Neutrophil (primary cell): ENCODE data around the gene EXOSC6.
"Not testable (repeated sequence)": the region's sequence is repeated elsewhere in the genome, so short reads cannot be mapped to it uniquely, and the experiment has no call there.

Experiments
- H3K27ac ChIP-seq: fragments of 200-600 bp; sonication (generic); 2 replicates; pipeline ENCODE4 v1.5.1; 2016; ENCODE audit warnings: mild to moderate bottlenecking, moderate library complexity
- H3K27me3 ChIP-seq: fragments of 200-600 bp; sonication (generic); 2 replicates; pipeline ENCODE4 v1.6.0; 2016; ENCODE audit warnings: mild to moderate bottlenecking
- H3K36me3 ChIP-seq: fragments of 200-600 bp; sonication (generic); 2 replicates; pipeline ENCODE4 v1.5.1; 2017
- H3K4me1 ChIP-seq, 2 experiments: fragments of 200-600 bp in 1 of 2; sonication (generic) in 1 of 2; 1 replicate in 1 of 2; 2 replicates in 1 of 2; pipeline versions ENCODE4 v1.5.1 to v1.6.1; 2013 to 2016; ENCODE audit warnings: low read depth in 1 of 2, low read length in 1 of 2, mild to moderate bottlenecking in 1 of 2, moderate library complexity in 1 of 2; ENCODE audit not compliant: control insufficient read depth in 1 of 2, insufficient read depth in 1 of 2
- H3K4me3 ChIP-seq, 2 experiments: fragments of 200-600 bp in 1 of 2; sonication (generic) in 1 of 2; 1 replicate in 1 of 2; 2 replicates in 1 of 2; pipeline ENCODE4 v1.5.1; 2013 to 2016; ENCODE audit warnings: low read depth in 1 of 2, low read length in 1 of 2, mild to moderate bottlenecking in 1 of 2, moderate library complexity in 1 of 2
- H3K9me3 ChIP-seq: fragments of 200-600 bp; sonication (generic); 2 replicates; pipeline ENCODE4 v1.5.1; 2016

EXOSC6 gene

GRCh38 chr16:70218586-70218985, 33.2 kb downstream of the EXOSC6 start:
- H3K4me3 ChIP-seq, H3K4me1 ChIP-seq, H3K27ac ChIP-seq, H3K27me3 ChIP-seq, H3K36me3 ChIP-seq, H3K9me3 ChIP-seq: not testable (repeated sequence)

- not testable (repeated sequence) for H3K27ac ChIP-seq, H3K4me3 ChIP-seq, H3K9me3 ChIP-seq, H3K27me3 ChIP-seq, H3K4me1 ChIP-seq, H3K36me3 ChIP-seq
Measured at GRCh38 chr16:70206382-70206781, 45.4 kb downstream of the EXOSC6 start.

- not testable (repeated sequence) for H3K27ac ChIP-seq, H3K27me3 ChIP-seq, H3K4me1 ChIP-seq, H3K9me3 ChIP-seq, H3K4me3 ChIP-seq, H3K36me3 ChIP-seq
Measured at GRCh38 chr16:70204668-70205405, 46.9 kb downstream of the EXOSC6 start.

- H3K36me3 ChIP-seq, H3K9me3 ChIP-seq, H3K4me1 ChIP-seq, H3K27me3 ChIP-seq, H3K4me3 ChIP-seq, H3K27ac ChIP-seq: not testable (repeated sequence)
Measured at GRCh38 chr16:70204010-70204409, 47.7 kb downstream of the EXOSC6 start.

GRCh38 chr16:70203508-70203907, 48.2 kb downstream of the EXOSC6 start:
- not testable (repeated sequence) for H3K36me3 ChIP-seq, H3K27me3 ChIP-seq, H3K4me3 ChIP-seq, H3K9me3 ChIP-seq, H3K4me1 ChIP-seq, H3K27ac ChIP-seq

GRCh38 chr16:70200063-70200462, 51.7 kb downstream of the EXOSC6 start:
- H3K27ac ChIP-seq, H3K9me3 ChIP-seq, H3K36me3 ChIP-seq, H3K27me3 ChIP-seq, H3K4me1 ChIP-seq, H3K4me3 ChIP-seq: not testable (repeated sequence)

- H3K27me3 ChIP-seq, H3K36me3 ChIP-seq, H3K4me1 ChIP-seq, H3K9me3 ChIP-seq, H3K27ac ChIP-seq, H3K4me3 ChIP-seq: not testable (repeated sequence)
Measured at GRCh38 chr16:70199170-70199569, 52.6 kb downstream of the EXOSC6 start.

- not testable (repeated sequence) for H3K27me3 ChIP-seq, H3K4me3 ChIP-seq, H3K4me1 ChIP-seq, H3K36me3 ChIP-seq, H3K9me3 ChIP-seq, H3K27ac ChIP-seq
Measured at GRCh38 chr16:70198666-70199065, 53.1 kb downstream of the EXOSC6 start.

- H3K27ac ChIP-seq, H3K27me3 ChIP-seq, H3K4me1 ChIP-seq, H3K9me3 ChIP-seq, H3K36me3 ChIP-seq, H3K4me3 ChIP-seq: not testable (repeated sequence)
Measured at GRCh38 chr16:70198230-70198629, 53.5 kb downstream of the EXOSC6 start.

GRCh38 chr16:70197611-70198010, 54.1 kb downstream of the EXOSC6 start:
- not testable (repeated sequence) for H3K27ac ChIP-seq, H3K4me1 ChIP-seq, H3K9me3 ChIP-seq, H3K36me3 ChIP-seq, H3K27me3 ChIP-seq, H3K4me3 ChIP-seq
